ENCODE measurements around the gene SASS6.

GRCh38 chr1:100107696-100108095 is 25.0 kb downstream of the SASS6 start:
- TF ChIP-seq PAX5 (IDR thresholded peaks at IDR 0.05; ENCODE audit: borderline replicate concordance, low read depth, low read length) (no peak), NKRF (conservative IDR thresholded peaks at IDR 0.05) (no peak), NFXL1 (IDR thresholded peaks at IDR 0.05; ENCODE audit: borderline replicate concordance) (no peak), RBBP5 (conservative IDR thresholded peaks at IDR 0.05) (no peak), CTCF (IDR thresholded peaks at IDR 0.05 in 2 of 3, conservative IDR thresholded peaks at IDR 0.05 in 1 of 3; ENCODE audit: control insufficient read depth in 2 of 3, extremely low read depth in 1 of 3, insufficient read depth in 1 of 3, low read depth in 3 of 3, low read length in 3 of 3) (no peak), RFX5 (IDR thresholded peaks at IDR 0.05; ENCODE audit: low read depth, low read length) (no peak), MEF2A (IDR thresholded peaks at IDR 0.05; ENCODE audit: insufficient read depth, low read depth, low read length) (no peak), FOXM1 (IDR thresholded peaks at IDR 0.05; ENCODE audit: low read depth, low read length) (no peak), RAD21 (IDR thresholded peaks at IDR 0.05; ENCODE audit: insufficient read depth, low read depth, low read length) (no peak)

Measured in GM12878 (cell line).